Measurements from ENCODE around the gene CNOT2. TPM values are rescaled to one million over a fixed set of nuclear protein-coding genes. Genes with fewer than 3 reads are reported as not detected.

Gene CNOT2
- total and polyA plus RNA-seq, 2 donors (not counting 1 experiment from before 2014, with no cell fraction given): 65.0 to 120 TPM

DNA sequence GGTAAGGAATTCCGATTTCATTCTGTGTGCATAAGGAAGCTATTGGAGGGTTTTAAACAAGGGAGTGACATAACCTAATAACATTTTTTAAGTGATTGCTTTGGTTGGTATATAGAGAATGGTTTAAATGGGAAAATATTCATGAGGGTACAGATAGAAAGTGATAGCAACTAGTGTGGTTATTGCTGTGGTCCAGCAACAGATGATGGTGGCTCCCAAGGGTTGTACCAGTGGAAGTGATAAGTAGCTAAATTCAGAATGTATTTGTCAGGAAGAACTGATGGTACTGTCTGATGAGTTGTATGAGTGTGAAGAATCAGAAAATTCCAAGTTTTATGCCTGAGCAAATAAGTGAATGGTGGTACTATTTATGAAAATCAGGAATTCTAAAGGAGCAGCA lies 2.6 kb upstream of the CNOT2 start:
- Histone ChIP-seq H3K27ac (ENCODE audit: low read length in 2 of 2) (peak overlapping the region in 1 of 2 donors; percentile 42), H3K4me3 (ENCODE audit: control extremely low read depth in 1 of 5, extremely low read depth in 1 of 5, insufficient read depth in 1 of 5, low read depth in 2 of 5, low read length in 4 of 5) (no peak overlapping the region), H4K20me1 (ENCODE audit: control insufficient read depth, insufficient read depth, low read length, poor library complexity, severe bottlenecking) (peaks cover 10% of the 10 kb centered on the region), H3K9ac (ENCODE audit: low read length) (no peak overlapping the region), H2AFZ (ENCODE audit: insufficient read depth, low read depth, low read length, poor library complexity, severe bottlenecking) (no peak overlapping the region), H3K9me3 (ENCODE audit: control extremely low read depth in 1 of 3, control insufficient read depth in 2 of 3, insufficient read depth in 1 of 3, low read length in 2 of 3) (no peaks in the 10 kb centered on the region), H3K36me3 (replicated peaks in 1 of 2; ENCODE audit: control extremely low read depth in 1 of 2, control insufficient read depth in 1 of 2, extremely low read depth in 1 of 2, insufficient read depth in 2 of 2, low read length in 1 of 2) (peaks cover 0 to 28% of the 10 kb centered on the region in 2 experiments), H3K4me2 (replicated peaks; ENCODE audit: low read depth, low read length, poor library complexity, severe bottlenecking) (no peak overlapping the region), H3K4me1 (ENCODE audit: control insufficient read depth in 2 of 2, insufficient read depth in 2 of 2, low read length in 2 of 2) (peaks cover 15 to 33% of the 10 kb centered on the region in 2 donors), H3K27me3 (replicated peaks in 1 of 4; ENCODE audit: control extremely low read depth in 1 of 4, control insufficient read depth in 3 of 4, insufficient read depth in 4 of 4, low read length in 3 of 4) (no peaks in the 10 kb centered on the region), H3K79me2 (ENCODE audit: control insufficient read depth, insufficient read depth, low read length) (peaks cover 49% of the 10 kb centered on the region)
- peaks cover 42% of the 10 kb centered on the region for H3K4me1 Mint-ChIP-seq
- H3K27me3 Mint-ChIP-seq: no peaks in the 10 kb centered on the region
- no peak for DNase-seq
- no peaks in the 10 kb centered on the region for H3K9me3 Mint-ChIP-seq (ENCODE audit: insufficient read depth)
- CTCF ChIA-PET: no interaction called here
- peak overlapping the region; percentile 13 for H3K4me3 Mint-ChIP-seq
- ATAC-seq (ENCODE audit: low read depth): no peak
- intact Hi-C loops (cut with micrococcal nuclease): loop anchor here (5.0 kb wide), 5 partner anchors 37 to 883 kb away; partner anchors contain the start of genes CCT2, FRS2, RAB3IP and YEATS4
- TF ChIP-seq EZH2 (IDR thresholded peaks at IDR 0.05; ENCODE audit: borderline replicate concordance, insufficient read depth, low read depth, low read length, poor library complexity, severe bottlenecking): no peak
- TF ChIP-seq, protein P1, sequence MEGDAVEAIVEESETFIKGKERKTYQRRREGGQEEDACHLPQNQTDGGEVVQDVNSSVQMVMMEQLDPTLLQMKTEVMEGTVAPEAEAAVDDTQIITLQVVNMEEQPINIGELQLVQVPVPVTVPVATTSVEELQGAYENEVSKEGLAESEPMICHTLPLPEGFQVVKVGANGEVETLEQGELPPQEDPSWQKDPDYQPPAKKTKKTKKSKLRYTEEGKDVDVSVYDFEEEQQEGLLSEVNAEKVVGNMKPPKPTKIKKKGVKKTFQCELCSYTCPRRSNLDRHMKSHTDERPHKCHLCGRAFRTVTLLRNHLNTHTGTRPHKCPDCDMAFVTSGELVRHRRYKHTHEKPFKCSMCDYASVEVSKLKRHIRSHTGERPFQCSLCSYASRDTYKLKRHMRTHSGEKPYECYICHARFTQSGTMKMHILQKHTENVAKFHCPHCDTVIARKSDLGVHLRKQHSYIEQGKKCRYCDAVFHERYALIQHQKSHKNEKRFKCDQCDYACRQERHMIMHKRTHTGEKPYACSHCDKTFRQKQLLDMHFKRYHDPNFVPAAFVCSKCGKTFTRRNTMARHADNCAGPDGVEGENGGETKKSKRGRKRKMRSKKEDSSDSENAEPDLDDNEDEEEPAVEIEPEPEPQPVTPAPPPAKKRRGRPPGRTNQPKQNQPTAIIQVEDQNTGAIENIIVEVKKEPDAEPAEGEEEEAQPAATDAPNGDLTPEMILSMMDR (IDR thresholded peaks at IDR 0.05): no peak
- POLR2A ChIA-PET: no interaction called here
- H3K27ac Mint-ChIP-seq: peak overlapping the region; percentile 5
- no CpG with 5 or more reads among the region's 1 CpG for WGBS (ENCODE audit: insufficient coverage)

- Histone ChIP-seq H3K4me2 (replicated peaks; ENCODE audit: low read depth, low read length, poor library complexity, severe bottlenecking) (peak overlapping the region; percentile 89), H3K27me3 (replicated peaks in 1 of 4; ENCODE audit: control extremely low read depth in 1 of 4, control insufficient read depth in 3 of 4, insufficient read depth in 4 of 4, low read length in 3 of 4) (no peaks in the 10 kb centered on the region), H2AFZ (ENCODE audit: insufficient read depth, low read depth, low read length, poor library complexity, severe bottlenecking) (peak overlapping the region; percentile 90), H3K9me3 (ENCODE audit: control extremely low read depth in 1 of 3, control insufficient read depth in 2 of 3, insufficient read depth in 1 of 3, low read length in 2 of 3) (no peaks in the 10 kb centered on the region), H3K9ac (ENCODE audit: low read length) (peak overlapping the region; percentile 91), H3K27ac (ENCODE audit: low read length in 2 of 2) (peak overlapping the region in 1 of 2 donors; percentile 98), H4K20me1 (ENCODE audit: control insufficient read depth, insufficient read depth, low read length, poor library complexity, severe bottlenecking) (peaks cover 8% of the 10 kb centered on the region), H3K4me1 (ENCODE audit: control insufficient read depth in 2 of 2, insufficient read depth in 2 of 2, low read length in 2 of 2) (peaks cover 15 to 33% of the 10 kb centered on the region in 2 donors), H3K79me2 (ENCODE audit: control insufficient read depth, insufficient read depth, low read length) (peaks cover 61% of the 10 kb centered on the region), H3K36me3 (replicated peaks in 1 of 2; ENCODE audit: control extremely low read depth in 1 of 2, control insufficient read depth in 1 of 2, extremely low read depth in 1 of 2, insufficient read depth in 2 of 2, low read length in 1 of 2) (peaks cover 0 to 28% of the 10 kb centered on the region in 2 experiments), H3K4me3 (ENCODE audit: control extremely low read depth in 1 of 5, extremely low read depth in 1 of 5, insufficient read depth in 1 of 5, low read depth in 2 of 5, low read length in 4 of 5) (peak overlapping the region in 1 of 5 experiments; percentile 75)
- CTCF ChIA-PET: no interaction called here
- intact Hi-C loops (cut with micrococcal nuclease): loop anchor here (2.0 to 5.0 kb wide), 7 partner anchors 35 to 1421 kb away; partner anchors contain the start of genes CCT2, FRS2, KCNMB4 and RAB3IP
- POLR2A ChIA-PET: no interaction called here
- H3K27ac Mint-ChIP-seq: peak overlapping the region; percentile 54
- DNase-seq (no peak), ATAC-seq (ENCODE audit: low read depth) (no peak)
- TF ChIP-seq, protein P1 (IDR thresholded peaks at IDR 0.05): no peak
- no peak for TF ChIP-seq EZH2 (IDR thresholded peaks at IDR 0.05; ENCODE audit: borderline replicate concordance, insufficient read depth, low read depth, low read length, poor library complexity, severe bottlenecking)
- no peaks in the 10 kb centered on the region for H3K9me3 Mint-ChIP-seq (ENCODE audit: insufficient read depth)
- H3K27me3 Mint-ChIP-seq: no peaks in the 10 kb centered on the region
- H3K4me3 Mint-ChIP-seq: peak overlapping the region; percentile 57
- peaks cover 51% of the 10 kb centered on the region for H3K4me1 Mint-ChIP-seq
- no CpG with 5 or more reads among the region's 2 CpGs for WGBS (ENCODE audit: insufficient coverage)
These were observed 1.4 kb upstream of the CNOT2 start for GRCh38 chr12:70241845-70242244.

All from B cell (primary cell).